Activated naive CD8-positive, alpha-beta T cell treated with anti-CD3 and anti-CD28 coated beads for 36 hours (primary cell): ENCODE measurements around the gene ELAVL2. TPM values are rescaled to one million over a fixed set of nuclear protein-coding genes. Genes with fewer than 3 reads are reported as not detected.

ENCODE experiments used
- DNase-seq: peaks from one replicate; pipeline ENCODE4 v3.0.0; 2021
- H3K27ac Mint-ChIP-seq: one replicate; pipeline ENCODE4 v1.8.0; 2022; ENCODE audit warnings: mild to moderate bottlenecking, moderate library complexity, mixed read lengths
- H3K27me3 Mint-ChIP-seq: one replicate; pipeline ENCODE4 v1.8.0; 2022; ENCODE audit warnings: mild to moderate bottlenecking, mixed read lengths
- H3K36me3 Mint-ChIP-seq: one replicate; pipeline ENCODE4 v1.8.0; 2021; ENCODE audit warnings: mild to moderate bottlenecking, mixed read lengths
- H3K4me1 Mint-ChIP-seq: one replicate; pipeline ENCODE4 v1.8.0; 2021; ENCODE audit warnings: mixed read lengths
- H3K4me3 Mint-ChIP-seq: one replicate; pipeline ENCODE4 v1.8.0; 2022; ENCODE audit warnings: mild to moderate bottlenecking, moderate library complexity, mixed read lengths
- H3K9me3 Mint-ChIP-seq: one replicate; pipeline ENCODE4 v1.8.0; 2022; ENCODE audit warnings: mixed read lengths
- total RNA-seq, 2 experiments: library from RNA; stranded (reverse); gene quantifications; one replicate each; pipeline ENCODE4 v1.2.3, GENCODE V29; 2021

The ELAVL2 gene
- not detected for total RNA-seq

DNA sequence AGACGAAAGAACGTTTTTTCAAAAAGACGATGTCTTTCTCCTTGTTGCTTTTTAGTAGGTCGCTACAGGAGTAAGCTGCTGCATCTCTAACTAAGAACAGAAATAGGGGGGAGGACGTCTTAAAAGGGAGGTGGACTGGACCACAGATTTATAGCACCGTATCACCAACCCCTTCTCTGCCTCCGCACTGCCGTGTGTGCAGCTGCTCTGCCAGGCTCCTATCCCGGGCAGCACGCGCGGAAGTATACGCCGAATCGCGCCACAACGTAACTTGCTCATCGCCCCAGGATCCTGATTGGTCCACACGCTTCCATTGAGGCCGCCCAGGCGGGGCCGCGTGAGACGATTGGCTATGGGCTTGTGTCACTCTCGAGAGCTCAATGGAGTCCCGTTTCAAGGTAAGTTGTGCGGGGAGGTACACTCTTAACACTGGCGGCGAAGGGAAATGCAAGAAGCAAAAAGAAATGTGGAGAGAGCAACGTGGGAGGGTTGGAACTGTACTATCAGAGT lies at the start of gene ELAVL2:
ELAVL2 (minus strand) TSS at position 121 of the 510 bp plus-strand sequence. CDS start 64,006 bp downstream, outside the sequence.
- Mint-ChIP-seq H3K4me3 (no peak within 1 kb of the TSS), H3K9me3 (peaks cover 13% of the 10 kb centered on the region), H3K27ac (no peak within 1 kb of the TSS), H3K36me3 (no peaks in the 10 kb centered on the region), H3K27me3 (peaks cover 40% of the 10 kb centered on the region), H3K4me1 (no peaks in the 10 kb centered on the region)
- DNase-seq, result peak; percentile 40

DNA sequence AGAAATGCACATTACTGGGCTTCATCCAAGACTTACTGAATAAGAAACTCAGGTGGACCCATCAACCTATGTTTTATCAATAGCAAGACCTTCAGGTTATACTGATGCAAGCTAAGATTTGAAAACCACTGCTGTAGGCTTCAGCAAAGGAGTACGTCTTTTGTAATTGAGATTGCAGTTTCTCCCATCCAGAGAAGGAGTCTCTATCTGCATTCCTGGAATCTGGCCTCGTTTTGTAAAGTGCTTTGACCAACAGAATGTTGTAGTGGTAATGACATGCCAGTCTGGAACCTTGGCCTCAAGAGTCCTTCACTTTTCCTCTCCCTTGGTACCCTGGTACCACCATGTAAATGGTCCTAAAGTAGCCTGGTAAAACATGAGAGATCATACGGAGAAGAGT lies 32.2 kb upstream of the ELAVL2 start:
- Mint-ChIP-seq H3K4me1 (no peaks in the 10 kb centered on the region), H3K27ac (no peak overlapping the region), H3K27me3 (peaks cover 3% of the 10 kb centered on the region), H3K9me3 (peaks cover 10% of the 10 kb centered on the region), H3K4me3 (no peak overlapping the region), H3K36me3 (no peaks in the 10 kb centered on the region)
- no peak for DNase-seq

DNA sequence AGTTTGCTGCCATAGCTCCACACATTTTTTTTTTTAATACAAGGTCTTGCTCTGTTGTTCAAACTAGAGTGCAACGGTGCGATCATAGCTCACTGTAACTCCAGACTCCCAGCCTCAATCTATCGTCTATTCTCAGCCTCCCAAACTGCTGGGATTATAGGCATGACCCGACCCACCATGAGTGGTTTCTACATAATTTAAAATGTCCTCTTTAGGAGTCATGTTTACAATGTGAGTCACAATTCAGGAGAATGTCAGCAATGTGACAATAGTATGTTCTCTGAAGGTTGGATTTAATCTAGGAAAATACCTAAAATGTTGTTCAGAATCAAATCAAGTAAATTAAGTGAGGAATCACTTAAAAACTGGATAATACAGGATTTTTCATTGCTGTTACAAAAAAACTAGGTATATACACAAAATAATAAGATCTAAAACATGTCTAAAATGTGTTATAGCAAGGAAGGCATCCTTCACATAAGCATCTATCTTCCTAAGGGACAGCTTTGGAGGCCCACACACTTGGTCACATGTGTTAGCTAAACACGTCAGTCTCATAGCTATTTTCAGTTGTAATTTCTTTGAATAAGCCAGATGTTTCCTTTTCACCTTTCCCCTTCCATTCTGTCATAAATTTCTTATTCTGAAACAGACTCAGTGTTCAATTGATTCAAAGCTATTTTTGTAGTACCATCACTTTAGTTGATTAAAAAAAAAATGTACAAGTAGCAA lies 30.0 kb upstream of the ELAVL2 start:
- Mint-ChIP-seq H3K4me3 (no peak overlapping the region), H3K27ac (no peak overlapping the region), H3K4me1 (peaks cover 3% of the 10 kb centered on the region), H3K9me3 (peaks cover 8% of the 10 kb centered on the region), H3K27me3 (peaks cover 14% of the 10 kb centered on the region), H3K36me3 (no peaks in the 10 kb centered on the region)
- DNase-seq, result no peak

DNA sequence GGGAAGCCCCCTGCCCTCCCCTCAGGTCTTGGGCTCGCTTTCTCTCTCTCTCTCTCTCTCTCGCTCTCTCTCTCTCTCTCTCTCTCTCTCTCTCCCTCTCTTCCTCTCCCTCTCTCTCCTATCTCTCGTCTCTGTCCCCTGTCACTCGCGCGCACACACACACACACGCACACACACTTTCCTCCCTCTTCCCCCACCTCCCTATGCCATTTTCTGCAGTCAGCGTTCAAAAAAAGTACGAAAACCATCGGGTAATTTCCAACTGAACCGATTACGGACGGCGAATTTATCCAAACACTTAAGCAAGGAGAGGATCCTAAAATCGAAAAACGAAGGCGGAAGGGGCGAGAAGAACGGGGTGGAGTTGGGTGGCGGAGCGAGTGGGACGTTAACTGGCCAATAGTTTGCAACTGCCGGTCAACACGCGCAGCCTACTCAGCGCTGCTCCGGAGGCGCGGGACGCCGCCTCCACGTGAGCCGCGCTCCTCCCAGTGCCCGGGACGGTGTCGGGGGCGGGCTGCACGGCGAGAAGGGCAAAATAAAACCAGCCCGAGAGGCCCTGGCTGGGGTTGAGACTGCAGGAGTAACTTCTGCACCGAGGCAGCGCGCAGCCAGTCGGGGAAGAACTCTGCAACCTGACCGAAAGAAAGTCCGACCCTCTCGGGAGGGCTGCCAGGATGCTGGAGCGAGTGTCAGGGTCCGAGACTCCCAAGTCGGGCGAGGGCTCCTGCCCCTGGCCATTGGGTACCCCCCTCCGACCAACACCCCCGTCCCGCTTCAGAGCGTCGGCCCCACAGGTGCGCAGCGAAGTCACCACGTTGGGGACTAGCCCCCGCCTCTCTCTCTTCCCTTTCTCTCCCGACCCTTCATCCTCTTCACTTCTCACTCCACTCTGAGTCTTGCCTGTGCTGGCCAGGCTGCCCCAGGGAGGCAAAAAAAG lies 24.9 kb upstream of the ELAVL2 start:
- Mint-ChIP-seq H3K4me3 (peak overlapping the region; percentile 51), H3K9me3 (peaks cover 7% of the 10 kb centered on the region), H3K36me3 (no peaks in the 10 kb centered on the region), H3K27ac (no peak overlapping the region), H3K4me1 (peaks cover 6% of the 10 kb centered on the region), H3K27me3 (peaks cover 37% of the 10 kb centered on the region)
- DNase-seq, result no peak

DNA sequence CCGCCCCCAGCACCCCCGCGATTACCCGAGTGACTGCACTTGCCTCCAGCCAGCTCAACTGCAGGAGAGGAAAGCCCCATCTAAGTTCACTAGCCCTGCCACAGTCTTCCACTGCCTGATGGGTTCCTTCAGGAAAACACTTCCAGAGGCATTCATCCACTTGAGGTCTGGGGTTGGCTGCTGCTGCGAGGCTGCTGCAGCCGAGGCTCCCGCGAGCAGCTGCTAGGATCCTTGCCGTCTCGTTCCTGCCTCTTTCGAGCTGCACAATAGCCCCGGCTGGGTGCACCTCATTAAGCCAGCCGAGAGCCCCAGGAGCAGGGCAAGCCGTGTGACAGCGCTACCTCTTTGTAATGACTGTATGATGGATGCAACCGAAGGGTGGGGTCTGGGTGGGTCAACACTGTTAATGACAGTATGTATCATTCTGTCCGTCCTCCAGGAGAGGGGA lies 24.2 kb upstream of the ELAVL2 start:
- Mint-ChIP-seq H3K4me3 (no peak overlapping the region), H3K27me3 (peaks cover 37% of the 10 kb centered on the region), H3K36me3 (no peaks in the 10 kb centered on the region), H3K27ac (no peak overlapping the region), H3K4me1 (peaks cover 6% of the 10 kb centered on the region), H3K9me3 (peaks cover 7% of the 10 kb centered on the region)
- DNase-seq, result no peak

DNA sequence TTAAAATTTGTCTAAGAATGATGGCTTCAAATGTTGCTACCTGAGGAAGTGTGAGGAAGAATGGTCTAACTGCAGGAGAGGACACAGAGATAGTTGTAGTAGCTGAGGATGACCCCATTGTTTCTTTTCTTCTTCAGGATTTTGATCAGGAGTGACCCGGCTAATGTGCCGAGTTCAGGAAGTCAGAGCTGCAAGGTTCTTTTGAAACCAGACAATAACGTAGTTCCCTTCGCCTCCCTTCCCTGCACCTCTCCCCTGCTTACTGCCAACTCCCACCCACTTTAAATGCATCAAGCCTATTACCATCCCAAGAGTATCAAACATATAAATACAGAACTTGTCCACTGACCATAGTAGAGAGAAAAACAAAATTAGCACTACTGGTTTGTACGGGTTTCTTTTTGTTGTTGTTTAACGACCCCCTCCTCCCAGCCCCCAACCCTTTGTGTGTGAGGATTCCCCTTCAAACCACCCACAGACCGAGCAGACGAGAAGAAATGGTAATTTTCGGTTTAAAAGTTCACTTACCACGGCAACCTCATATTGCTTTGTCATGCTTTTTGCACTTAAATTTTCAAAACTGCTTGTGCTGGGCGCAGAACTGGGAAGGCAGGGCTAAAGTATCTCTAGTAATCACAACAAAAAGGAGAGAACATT lies 23.5 kb upstream of the ELAVL2 start:
- no peak for DNase-seq
- Mint-ChIP-seq H3K36me3 (no peaks in the 10 kb centered on the region), H3K4me3 (no peak overlapping the region), H3K9me3 (peaks cover 7% of the 10 kb centered on the region), H3K27me3 (peaks cover 37% of the 10 kb centered on the region), H3K27ac (no peak overlapping the region), H3K4me1 (peaks cover 6% of the 10 kb centered on the region)

DNA sequence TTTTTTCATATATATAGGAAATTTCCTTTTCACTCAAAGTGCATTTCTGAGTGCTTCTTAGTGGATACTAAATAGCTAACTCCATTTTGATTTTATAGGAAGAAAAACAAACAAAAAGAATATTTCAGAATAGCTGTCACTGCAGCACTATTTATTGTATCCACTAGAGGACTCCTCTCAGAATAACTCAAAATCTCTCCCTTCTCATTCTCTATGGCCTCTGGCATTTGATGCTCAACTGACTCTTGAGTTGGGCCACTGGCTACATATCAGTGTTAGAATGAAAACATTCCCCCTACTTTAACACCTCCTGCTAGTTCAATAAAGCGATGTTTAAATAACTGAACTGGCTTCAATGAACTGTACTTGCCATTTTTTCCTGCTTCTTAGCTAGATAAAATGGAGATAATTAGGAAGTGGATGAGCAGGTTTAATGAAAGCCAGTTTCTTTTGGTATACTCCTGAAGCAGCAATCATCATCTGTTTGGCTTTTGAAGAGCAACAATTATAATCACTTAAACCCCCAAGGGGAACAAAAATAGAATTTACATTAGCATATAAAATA lies 16.6 kb upstream of the ELAVL2 start:
- Mint-ChIP-seq H3K36me3 (no peaks in the 10 kb centered on the region), H3K27ac (no peak overlapping the region), H3K4me3 (no peak overlapping the region), H3K9me3 (no peaks in the 10 kb centered on the region), H3K27me3 (no peaks in the 10 kb centered on the region), H3K4me1 (no peaks in the 10 kb centered on the region)
- DNase-seq, result no peak

DNA sequence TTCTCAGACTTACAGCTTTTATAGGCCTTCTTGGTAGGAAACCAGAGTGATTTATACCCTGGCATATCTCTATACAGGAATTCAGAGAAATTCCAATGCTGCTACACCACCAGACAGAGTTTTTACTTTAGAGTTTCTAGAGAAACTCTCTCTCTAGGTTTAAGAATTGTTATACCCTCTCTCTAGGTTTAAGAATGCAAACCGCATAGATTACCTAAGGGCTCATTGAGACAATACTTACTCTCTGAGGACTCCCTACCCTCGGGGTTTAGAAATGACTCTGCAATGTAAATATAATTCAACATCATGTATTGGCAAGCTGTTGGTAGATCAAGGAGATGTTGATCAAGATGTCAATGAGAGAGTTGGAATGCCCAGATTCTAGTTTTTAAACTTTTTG lies 15.3 kb upstream of the ELAVL2 start:
- no peaks in the 10 kb centered on the region for H3K36me3 Mint-ChIP-seq
- H3K4me1 Mint-ChIP-seq, result no peaks in the 10 kb centered on the region
- no peaks in the 10 kb centered on the region for H3K27me3 Mint-ChIP-seq
- no peak for DNase-seq
- H3K4me3 Mint-ChIP-seq, result no peak overlapping the region
- H3K27ac Mint-ChIP-seq, result no peak overlapping the region
- H3K9me3 Mint-ChIP-seq, result no peaks in the 10 kb centered on the region

DNA sequence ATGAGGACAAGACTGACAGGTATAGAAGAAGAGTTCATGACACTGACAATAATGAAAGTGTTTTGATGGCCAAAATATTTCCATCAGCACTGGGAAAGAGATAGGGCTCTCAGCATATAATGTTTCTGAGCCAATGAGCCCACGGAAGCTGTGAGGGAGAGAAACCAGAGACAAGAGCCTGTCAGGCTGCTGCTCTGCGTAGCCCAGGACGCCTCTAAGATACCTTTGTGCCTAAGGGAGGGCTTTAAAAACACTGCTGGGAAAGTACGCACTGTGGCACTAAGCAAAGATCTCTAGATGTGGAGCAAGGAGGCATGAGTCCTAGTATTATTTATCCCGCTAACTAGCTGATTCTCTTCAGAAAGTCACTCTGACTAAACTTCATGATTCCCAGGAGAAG lies 11.0 kb upstream of the ELAVL2 start:
- no peaks in the 10 kb centered on the region for H3K36me3 Mint-ChIP-seq
- peaks cover 4% of the 10 kb centered on the region for H3K27me3 Mint-ChIP-seq
- H3K4me3 Mint-ChIP-seq, result no peak overlapping the region
- no peak for DNase-seq
- H3K27ac Mint-ChIP-seq, result no peak overlapping the region
- no peaks in the 10 kb centered on the region for H3K9me3 Mint-ChIP-seq
- H3K4me1 Mint-ChIP-seq, result no peaks in the 10 kb centered on the region

DNA sequence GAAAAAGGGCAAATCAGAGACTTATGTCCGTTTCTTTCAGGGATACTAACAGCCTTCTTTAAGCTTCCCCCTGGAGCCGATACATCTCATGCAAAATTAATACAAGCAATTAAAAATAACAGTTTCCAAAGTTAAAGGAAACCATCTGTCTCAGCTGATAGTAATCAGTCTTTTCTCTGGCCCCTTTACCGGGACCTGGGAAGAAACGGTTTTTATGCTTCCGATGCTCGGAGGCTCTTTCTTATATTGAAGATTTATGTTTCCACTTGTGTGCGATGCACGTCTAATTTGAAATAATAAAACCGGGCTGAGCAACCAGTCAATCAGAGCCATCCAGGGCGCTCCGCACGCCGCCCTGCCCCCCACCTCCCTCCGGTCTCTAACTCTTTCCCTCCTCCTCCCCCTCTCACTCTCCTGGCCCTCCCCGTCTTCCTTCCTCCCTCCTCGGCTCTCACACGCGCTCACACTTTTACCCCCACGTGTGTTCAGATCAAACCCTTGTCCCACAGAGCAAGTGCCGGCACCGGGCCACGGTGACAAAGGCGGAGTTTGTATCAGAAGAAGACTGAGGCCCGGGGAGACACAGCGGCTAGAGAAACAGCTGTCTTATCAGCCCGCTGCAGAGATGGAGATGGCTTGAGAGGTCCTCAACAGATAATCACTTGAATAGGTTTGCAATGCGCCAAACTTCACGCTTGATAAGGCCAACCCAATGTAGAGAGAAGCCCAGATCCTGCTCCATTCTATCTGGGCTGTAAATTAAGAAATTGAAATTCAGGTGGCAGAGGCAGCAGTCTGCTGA lies 5.1 kb upstream of the ELAVL2 start:
- Mint-ChIP-seq H3K36me3 (no peaks in the 10 kb centered on the region), H3K27ac (no peak overlapping the region), H3K9me3 (peaks cover 9% of the 10 kb centered on the region), H3K27me3 (peaks cover 50% of the 10 kb centered on the region), H3K4me1 (no peaks in the 10 kb centered on the region), H3K4me3 (no peak overlapping the region)
- DNase-seq, result no peak

DNA sequence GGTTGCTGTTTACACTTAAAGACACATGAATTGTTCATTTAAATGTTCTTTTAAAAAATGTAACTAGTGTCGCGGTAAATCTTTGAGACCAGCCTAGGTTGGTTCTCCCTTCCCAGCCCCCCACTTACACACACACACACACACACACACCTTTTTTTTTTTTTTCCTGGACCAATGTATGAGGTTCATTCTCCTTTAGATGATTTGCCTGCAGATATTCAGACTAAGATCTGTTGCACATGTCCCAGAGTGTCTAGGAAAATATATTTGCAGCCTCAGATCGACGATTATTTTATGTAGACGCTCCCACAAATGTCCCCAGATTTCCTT lies 4.4 kb upstream of the ELAVL2 start:
- no peaks in the 10 kb centered on the region for H3K36me3 Mint-ChIP-seq
- no peak overlapping the region for H3K4me3 Mint-ChIP-seq
- no peak overlapping the region for H3K27ac Mint-ChIP-seq
- H3K9me3 Mint-ChIP-seq, result peaks cover 9% of the 10 kb centered on the region
- H3K27me3 Mint-ChIP-seq, result peaks cover 50% of the 10 kb centered on the region
- DNase-seq, result no peak
- H3K4me1 Mint-ChIP-seq, result no peaks in the 10 kb centered on the region

DNA sequence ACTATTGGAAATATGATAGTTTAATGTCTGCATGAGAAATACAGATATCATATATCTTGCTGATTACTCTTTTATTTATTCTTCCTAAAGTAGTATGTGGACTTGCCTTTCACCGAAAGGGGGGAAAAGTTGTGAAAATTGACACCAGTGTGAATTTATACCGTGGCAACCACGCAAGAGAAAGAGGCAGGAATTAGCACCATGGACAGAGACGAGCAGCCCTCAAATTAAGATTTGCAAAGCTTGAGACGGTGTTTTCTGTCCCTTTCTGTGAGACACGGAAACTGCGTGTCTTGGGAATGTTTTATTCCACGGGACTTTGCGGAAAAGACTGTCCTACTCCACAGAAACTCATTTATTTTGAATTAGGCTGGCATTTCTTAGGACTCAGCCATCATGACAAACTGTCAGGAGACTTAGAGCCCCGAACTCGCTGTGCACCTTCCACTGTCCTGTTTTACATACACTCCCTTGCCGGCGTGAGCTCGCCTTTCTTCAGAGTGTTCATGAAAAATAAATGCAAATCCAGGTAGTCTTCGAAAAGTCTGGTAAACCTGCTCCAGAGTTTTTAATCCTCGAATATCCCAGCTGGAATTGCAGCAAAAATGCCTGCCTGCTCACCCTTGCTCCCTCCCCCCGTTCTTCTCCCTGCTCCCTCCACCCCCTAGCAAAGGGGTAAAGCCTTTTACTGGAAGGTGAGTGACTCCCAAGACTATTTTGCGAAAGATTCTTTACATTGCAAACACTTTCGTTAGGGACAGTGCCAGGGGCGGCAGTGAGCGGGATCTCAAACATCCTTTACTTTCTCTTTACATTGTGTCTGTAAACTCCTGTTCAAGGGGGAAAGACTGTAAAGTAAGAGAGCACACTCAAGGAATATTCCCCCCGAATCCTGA lies 3.8 kb upstream of the ELAVL2 start:
- Mint-ChIP-seq H3K27me3 (peaks cover 50% of the 10 kb centered on the region), H3K36me3 (no peaks in the 10 kb centered on the region), H3K9me3 (peaks cover 9% of the 10 kb centered on the region), H3K4me1 (no peaks in the 10 kb centered on the region), H3K4me3 (no peak overlapping the region), H3K27ac (no peak overlapping the region)
- DNase-seq, result no peak

DNA sequence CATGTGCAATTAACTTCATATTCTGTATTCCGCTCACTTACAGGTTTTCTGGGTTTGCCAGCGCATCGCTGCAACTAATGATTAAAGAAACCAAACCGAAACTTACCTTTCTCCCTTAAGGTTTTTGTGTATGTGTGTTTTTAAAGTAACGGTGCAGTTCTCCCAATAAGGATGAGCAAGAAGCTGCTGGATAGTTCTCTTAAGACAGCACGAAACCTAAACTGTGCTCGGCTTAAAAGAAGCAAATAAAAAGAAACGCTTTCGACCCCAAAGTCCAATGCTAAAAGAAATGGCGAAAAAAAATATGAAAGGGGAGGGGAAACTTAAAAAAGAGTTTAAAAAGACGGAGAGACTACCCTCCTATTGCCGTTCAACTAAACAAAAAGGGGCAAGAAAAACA lies 340 bp downstream of the ELAVL2 start:
- H3K36me3 Mint-ChIP-seq, result no peaks in the 10 kb centered on the region
- H3K27me3 Mint-ChIP-seq, result peaks cover 40% of the 10 kb centered on the region
- no peaks in the 10 kb centered on the region for H3K4me1 Mint-ChIP-seq
- no peak for DNase-seq
- peaks cover 13% of the 10 kb centered on the region for H3K9me3 Mint-ChIP-seq
- H3K27ac Mint-ChIP-seq, result no peak overlapping the region
- no peak overlapping the region for H3K4me3 Mint-ChIP-seq
